Upper lobe of right lung (tissue), 1 donor: ENCODE results near the gene STARD7. TPM values are rescaled to one million over a fixed set of nuclear protein-coding genes. Genes with fewer than 3 reads are reported as not detected.
A peak's percentile ranks its signal among the peaks of the same experiment; 100 is the strongest.

Source experiments
- ATAC-seq: fragments of 200-7000 bp; cut with Tn5 transposase; one replicate; pipeline ENCODE4 v1.9.1; 2020; ENCODE audit warnings: mild to moderate bottlenecking, moderate library complexity
- DNase-seq: peaks from one replicate; pipeline ENCODE4 v3.0.0-alpha.2; 2020
- H3K27ac ChIP-seq: fragments of 200-600 bp; one replicate; pipeline ENCODE4 v1.8.0; 2022
- H3K27me3 ChIP-seq: fragments of 200-600 bp; one replicate; pipeline ENCODE4 v1.8.0; 2022; ENCODE audit warnings: mild to moderate bottlenecking
- H3K36me3 ChIP-seq: fragments of 200-600 bp; one replicate; pipeline ENCODE4 v1.8.0; 2022
- H3K4me1 ChIP-seq: fragments of 200-600 bp; one replicate; pipeline ENCODE4 v1.8.0; 2022
- H3K4me3 ChIP-seq: fragments of 200-600 bp; one replicate; pipeline ENCODE4 v1.8.0; 2022; ENCODE audit warnings: mild to moderate bottlenecking
- H3K9me3 ChIP-seq: fragments of 200-600 bp; one replicate; pipeline ENCODE4 v1.8.0; 2022
- CTCF ChIP-seq: fragments of 200-600 bp; IDR thresholded peaks from one replicate; pipeline ENCODE4 v1.8.0; 2022; ENCODE audit warnings: antibody characterized with exemption
- intact Hi-C: fragments of 100-400 bp; cut with DNase I; formaldehyde crosslinking; loops from one replicate; pipeline ENCODE4 v1.11.0; 2022
- total RNA-seq: library from RNA; stranded (reverse); fragmentation: NEBNext Ultra II Directional; extraction: Animal tissue kit (Norgen Biotek cat#: 25700); gene quantifications from one replicate; pipeline ENCODE4 v1.2.1, GENCODE V29; 2021
- donor health status: DM: no; HTN: yes; CAD: no; lungs with severe emphysema.

STARD7 gene
- total RNA-seq, 1 donor from 2014 or later: 156 TPM

GRCh38 chr2:96247896-96248295, 39.3 kb upstream of the STARD7 start:
- DNase-seq (no peak), ATAC-seq (no peak)
- H3K27me3 ChIP-seq: no peaks in the 10 kb centered on the region
- intact Hi-C loops: no loop called here
- H3K4me3 ChIP-seq: no peak overlapping the region
- H3K36me3 ChIP-seq: peaks cover 16% of the 10 kb centered on the region
- no peak overlapping the region for H3K27ac ChIP-seq
- no peaks in the 10 kb centered on the region for H3K9me3 ChIP-seq
- TF ChIP-seq CTCF: no peak
- peaks cover 23% of the 10 kb centered on the region for H3K4me1 ChIP-seq

GRCh38 chr2:96247009-96247408, 38.4 kb upstream of the STARD7 start:
- Histone ChIP-seq H3K27ac (peak overlapping the region; percentile 24), H3K9me3 (no peaks in the 10 kb centered on the region), H3K27me3 (no peaks in the 10 kb centered on the region), H3K4me1 (peaks cover 24% of the 10 kb centered on the region), H3K4me3 (no peak overlapping the region), H3K36me3 (peaks cover 7% of the 10 kb centered on the region)
- DNase-seq (no peak), ATAC-seq (peak; percentile 68)
- no peak for TF ChIP-seq CTCF
- intact Hi-C loops: no loop called here

DNA sequence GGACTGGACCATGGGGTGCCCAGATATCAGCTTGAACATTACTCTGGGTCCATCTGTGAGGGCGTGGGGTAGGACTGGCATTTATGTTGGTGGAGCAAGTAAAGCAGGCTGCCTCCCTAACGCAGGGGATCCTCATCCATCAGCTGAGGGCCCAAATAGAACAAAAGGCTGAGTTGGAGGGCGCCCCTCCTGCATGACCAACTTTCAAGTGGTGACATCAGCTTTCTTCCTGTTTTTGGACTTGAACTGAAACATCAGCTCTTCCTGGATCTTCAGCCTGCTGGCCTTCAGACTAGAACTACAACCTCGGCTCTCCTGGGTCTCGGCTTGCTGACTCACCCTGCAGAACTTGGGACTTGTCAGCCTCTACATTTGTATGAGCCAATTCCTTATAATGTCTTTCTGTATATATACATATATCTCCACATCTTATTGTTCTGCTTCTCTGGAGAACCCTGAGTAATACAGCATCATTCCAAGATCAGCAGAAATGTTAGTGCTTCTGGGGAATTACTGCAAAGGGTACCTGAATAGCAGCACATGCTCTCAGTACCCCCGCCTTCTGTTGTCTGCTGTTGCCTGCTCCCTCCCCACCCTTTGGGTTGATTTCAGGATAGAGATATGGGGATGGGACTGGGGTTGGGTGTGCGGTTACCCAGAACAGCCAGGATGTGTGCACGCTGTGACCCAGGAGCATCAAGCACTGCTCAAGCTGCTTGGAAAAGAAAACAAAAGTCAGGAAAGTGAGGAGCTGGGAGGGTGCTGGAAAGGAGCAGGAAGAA, 37.2 kb upstream of the STARD7 start:
- H3K4me1 ChIP-seq: peaks cover 20% of the 10 kb centered on the region
- intact Hi-C loops: no loop called here
- H3K4me3 ChIP-seq: no peak overlapping the region
- H3K36me3 ChIP-seq: no peaks in the 10 kb centered on the region
- no peaks in the 10 kb centered on the region for H3K27me3 ChIP-seq
- no peaks in the 10 kb centered on the region for H3K9me3 ChIP-seq
- DNase-seq: no peak
- TF ChIP-seq CTCF: no peak
- ATAC-seq: peak; percentile 64
- H3K27ac ChIP-seq: peak overlapping the region; percentile 24

- no peak for DNase-seq
- no peak for TF ChIP-seq CTCF
- Histone ChIP-seq H3K27ac (no peak overlapping the region), H3K27me3 (no peaks in the 10 kb centered on the region), H3K36me3 (no peaks in the 10 kb centered on the region), H3K9me3 (no peaks in the 10 kb centered on the region), H3K4me3 (no peak overlapping the region), H3K4me1 (peaks cover 9% of the 10 kb centered on the region)
- intact Hi-C loops: no loop called here
- ATAC-seq: no peak
These were observed 35.2 kb upstream of the STARD7 start for GRCh38 chr2:96243843-96244242.

- DNase-seq (no peak), ATAC-seq (peak; percentile 86)
- H3K27me3 ChIP-seq: no peaks in the 10 kb centered on the region
- peak overlapping the region; percentile 1 for H3K4me3 ChIP-seq
- peak overlapping the region; percentile 84 for H3K27ac ChIP-seq
- intact Hi-C loops: no loop called here
- H3K9me3 ChIP-seq: no peaks in the 10 kb centered on the region
- TF ChIP-seq CTCF: no peak
- peaks cover 9% of the 10 kb centered on the region for H3K4me1 ChIP-seq
- H3K36me3 ChIP-seq: no peaks in the 10 kb centered on the region
These were observed 33.4 kb upstream of the STARD7 start for GRCh38 chr2:96241900-96242611.
